Neural progenitor cell (in vitro differentiated cells): ENCODE data around the gene ZFHX3.

Experiments used
- EZH2phosphoT487 ChIP-seq: fragments of 200-600 bp; sonication (generic); IDR thresholded peaks from 2 replicates; pipeline ENCODE4 v1.6.1; 2017; ENCODE audit warnings: antibody characterized with exemption
- TF ChIP-seq, protein P1 (sequence below): fragments of 200-600 bp; sonication (generic); IDR thresholded peaks from 2 replicates; pipeline ENCODE4 v1.5.1; 2017; ENCODE audit warnings: antibody characterized with exemption, mild to moderate bottlenecking

DNA sequence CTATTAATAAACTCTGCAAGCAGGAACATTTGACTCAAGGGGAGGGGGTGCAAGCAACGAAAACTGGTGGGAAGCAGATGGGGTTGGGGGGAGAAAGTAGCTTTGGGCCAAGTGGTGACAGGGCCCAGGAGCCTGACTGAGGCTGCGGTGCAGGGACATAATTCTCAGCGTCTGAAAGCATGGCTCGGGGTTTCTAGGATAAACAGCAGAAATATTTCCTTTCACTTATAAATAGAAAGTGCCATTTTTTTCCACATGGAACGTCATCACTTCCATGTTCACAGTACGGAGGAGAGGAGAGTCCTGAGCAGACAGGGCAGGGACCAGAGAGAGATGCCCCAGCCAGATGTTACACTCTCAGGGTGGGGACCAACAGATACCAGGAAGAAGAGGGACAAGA lies 197.1 kb downstream of the ZFHX3 start:
- TF ChIP-seq, protein P1, sequence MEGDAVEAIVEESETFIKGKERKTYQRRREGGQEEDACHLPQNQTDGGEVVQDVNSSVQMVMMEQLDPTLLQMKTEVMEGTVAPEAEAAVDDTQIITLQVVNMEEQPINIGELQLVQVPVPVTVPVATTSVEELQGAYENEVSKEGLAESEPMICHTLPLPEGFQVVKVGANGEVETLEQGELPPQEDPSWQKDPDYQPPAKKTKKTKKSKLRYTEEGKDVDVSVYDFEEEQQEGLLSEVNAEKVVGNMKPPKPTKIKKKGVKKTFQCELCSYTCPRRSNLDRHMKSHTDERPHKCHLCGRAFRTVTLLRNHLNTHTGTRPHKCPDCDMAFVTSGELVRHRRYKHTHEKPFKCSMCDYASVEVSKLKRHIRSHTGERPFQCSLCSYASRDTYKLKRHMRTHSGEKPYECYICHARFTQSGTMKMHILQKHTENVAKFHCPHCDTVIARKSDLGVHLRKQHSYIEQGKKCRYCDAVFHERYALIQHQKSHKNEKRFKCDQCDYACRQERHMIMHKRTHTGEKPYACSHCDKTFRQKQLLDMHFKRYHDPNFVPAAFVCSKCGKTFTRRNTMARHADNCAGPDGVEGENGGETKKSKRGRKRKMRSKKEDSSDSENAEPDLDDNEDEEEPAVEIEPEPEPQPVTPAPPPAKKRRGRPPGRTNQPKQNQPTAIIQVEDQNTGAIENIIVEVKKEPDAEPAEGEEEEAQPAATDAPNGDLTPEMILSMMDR = no peak
- TF ChIP-seq EZH2phosphoT487 = no peak
